Astrocyte (in vitro differentiated cells and primary cell): Measurements from ENCODE around the gene GCNT1. TPM values are rescaled to one million over a fixed set of nuclear protein-coding genes. Genes with fewer than 3 reads are reported as not detected.

Source experiments
- DNase-seq: peaks from one replicate; pipeline ENCODE4 v3.0.0-alpha.2; 2010; ENCODE audit warnings: low read depth
- FAIRE-seq: peaks from 2 replicates; lab custom pipeline; 2011; peaks lifted over from hg19 to GRCh38; lab: Jason Lieb, UNC
- H2AFZ ChIP-seq: 2 replicates; pipeline ENCODE4 v1.6.0; 2012; ENCODE audit warnings: low read depth, low read length, inconsistent platforms
- H3K27ac ChIP-seq: 2 replicates; pipeline ENCODE4 v1.5.1; 2011; ENCODE audit warnings: low read depth, low read length, inconsistent platforms
- H3K27me3 ChIP-seq: 2 replicates; pipeline ENCODE4 v1.6.0; 2011; ENCODE audit warnings: low read length, inconsistent platforms; ENCODE audit not compliant: insufficient read depth
- H3K36me3 ChIP-seq: 2 replicates; pipeline ENCODE4 v1.5.1; 2011; ENCODE audit warnings: low read length, inconsistent platforms; ENCODE audit not compliant: insufficient read depth
- H3K4me1 ChIP-seq: 2 replicates; pipeline ENCODE4 v1.5.1; 2011; ENCODE audit warnings: low read length, inconsistent platforms; ENCODE audit not compliant: insufficient read depth
- H3K4me2 ChIP-seq: 2 replicates; pipeline ENCODE4 v1.6.0; 2012; ENCODE audit warnings: low read length, inconsistent platforms
- H3K4me3 ChIP-seq: 2 replicates; pipeline ENCODE4 v1.5.1; 2011; ENCODE audit warnings: low read depth, mild to moderate bottlenecking, low read length, inconsistent platforms; ENCODE audit not compliant: insufficient read depth
- H3K79me2 ChIP-seq: 2 replicates; pipeline ENCODE4 v1.6.0; 2012; ENCODE audit warnings: mild to moderate bottlenecking, low read length, inconsistent platforms; ENCODE audit not compliant: insufficient read depth
- H3K9ac ChIP-seq: 2 replicates; pipeline ENCODE4 v1.6.0; 2012; ENCODE audit warnings: mild to moderate bottlenecking, low read length, inconsistent platforms
- H3K9me3 ChIP-seq: 2 replicates; pipeline ENCODE4 v1.5.1; 2012; ENCODE audit warnings: low read depth, mild to moderate bottlenecking, low read length, inconsistent platforms; ENCODE audit not compliant: insufficient read depth
- H4K20me1 ChIP-seq: 2 replicates; pipeline ENCODE4 v1.6.0; 2012; ENCODE audit warnings: low read length, inconsistent platforms; ENCODE audit not compliant: insufficient read depth
- H3K27ac Mint-ChIP-seq: one replicate; pipeline ENCODE4 v1.8.0; 2021; ENCODE audit warnings: mild to moderate bottlenecking, mixed read lengths; ENCODE audit not compliant: unreplicated experiment
- H3K27me3 Mint-ChIP-seq: one replicate; pipeline ENCODE4 v1.8.0; 2021; ENCODE audit warnings: low read depth, mixed read lengths; ENCODE audit not compliant: unreplicated experiment
- H3K36me3 Mint-ChIP-seq: one replicate; pipeline ENCODE4 v1.8.0; 2021; ENCODE audit warnings: low read depth, mixed read lengths; ENCODE audit not compliant: unreplicated experiment
- H3K4me1 Mint-ChIP-seq: one replicate; pipeline ENCODE4 v1.8.0; 2021; ENCODE audit warnings: low read depth, mixed read lengths; ENCODE audit not compliant: unreplicated experiment
- H3K4me3 Mint-ChIP-seq: one replicate; pipeline ENCODE4 v1.8.0; 2021; ENCODE audit warnings: mild to moderate bottlenecking, moderate library complexity, mixed read lengths; ENCODE audit not compliant: unreplicated experiment
- H3K9me3 Mint-ChIP-seq: one replicate; pipeline ENCODE4 v1.8.0; 2021; ENCODE audit warnings: mild to moderate bottlenecking, mixed read lengths; ENCODE audit not compliant: unreplicated experiment
- EZH2 ChIP-seq: IDR thresholded peaks from 2 replicates; pipeline ENCODE4 v1.6.1; 2012; ENCODE audit warnings: mild to moderate bottlenecking, low read length, inconsistent platforms; ENCODE audit not compliant: insufficient read depth
- total RNA-seq: library from RNA; stranded (reverse); gene quantifications from 2 replicates; pipeline ENCODE4 v1.2.1, GENCODE V29; 2021
- TF ChIP-seq, protein P1 (sequence below): IDR thresholded peaks from 2 replicates; pipeline ENCODE4 v1.5.1; 2011; ENCODE audit warnings: low read depth, mild to moderate bottlenecking, inconsistent platforms, low read length, moderate library complexity; ENCODE audit not compliant: insufficient read depth

Gene GCNT1
- total RNA-seq, 1 donor from 2014 or later, result 14.7 TPM

DNA sequence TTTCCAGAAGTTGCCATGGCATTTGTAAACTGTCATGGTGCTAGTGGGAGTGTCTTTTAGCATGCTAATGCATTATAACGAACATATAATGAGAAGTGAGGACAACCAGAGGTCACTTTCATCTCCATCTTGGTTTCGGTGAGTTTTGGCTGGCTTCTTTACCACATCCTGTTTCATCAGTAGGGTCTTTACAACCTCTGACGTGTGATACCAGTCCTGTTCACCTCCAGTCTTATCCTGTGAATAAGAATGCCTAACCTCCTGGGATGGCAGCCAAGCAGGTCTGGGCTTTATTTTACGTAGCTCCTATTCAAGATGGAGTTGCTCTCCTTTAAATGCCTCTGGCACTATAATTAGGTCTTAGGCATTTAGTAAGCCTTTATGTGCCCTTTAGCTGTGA, 44.3 kb upstream of the GCNT1 start:
- H3K27ac ChIP-seq, result peak overlapping the region; percentile 48
- H3K4me1 ChIP-seq, result peaks cover 19% of the 10 kb centered on the region
- Mint-ChIP-seq H3K4me3 (peak overlapping the region; percentile 41), H3K36me3 (peaks cover 2% of the 10 kb centered on the region), H3K9me3 (peaks cover 4% of the 10 kb centered on the region), H3K27me3 (no peaks in the 10 kb centered on the region), H3K4me1 (no peaks in the 10 kb centered on the region), H3K27ac (no peak overlapping the region)
- no peaks in the 10 kb centered on the region for H4K20me1 ChIP-seq
- no peak for FAIRE-seq
- no peaks in the 10 kb centered on the region for H3K9me3 ChIP-seq
- no peak for TF ChIP-seq EZH2
- TF ChIP-seq, protein P1, sequence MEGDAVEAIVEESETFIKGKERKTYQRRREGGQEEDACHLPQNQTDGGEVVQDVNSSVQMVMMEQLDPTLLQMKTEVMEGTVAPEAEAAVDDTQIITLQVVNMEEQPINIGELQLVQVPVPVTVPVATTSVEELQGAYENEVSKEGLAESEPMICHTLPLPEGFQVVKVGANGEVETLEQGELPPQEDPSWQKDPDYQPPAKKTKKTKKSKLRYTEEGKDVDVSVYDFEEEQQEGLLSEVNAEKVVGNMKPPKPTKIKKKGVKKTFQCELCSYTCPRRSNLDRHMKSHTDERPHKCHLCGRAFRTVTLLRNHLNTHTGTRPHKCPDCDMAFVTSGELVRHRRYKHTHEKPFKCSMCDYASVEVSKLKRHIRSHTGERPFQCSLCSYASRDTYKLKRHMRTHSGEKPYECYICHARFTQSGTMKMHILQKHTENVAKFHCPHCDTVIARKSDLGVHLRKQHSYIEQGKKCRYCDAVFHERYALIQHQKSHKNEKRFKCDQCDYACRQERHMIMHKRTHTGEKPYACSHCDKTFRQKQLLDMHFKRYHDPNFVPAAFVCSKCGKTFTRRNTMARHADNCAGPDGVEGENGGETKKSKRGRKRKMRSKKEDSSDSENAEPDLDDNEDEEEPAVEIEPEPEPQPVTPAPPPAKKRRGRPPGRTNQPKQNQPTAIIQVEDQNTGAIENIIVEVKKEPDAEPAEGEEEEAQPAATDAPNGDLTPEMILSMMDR, result no peak
- H3K9ac ChIP-seq, result peak overlapping the region; percentile 8
- peak overlapping the region; percentile 29 for H3K4me2 ChIP-seq
- H3K4me3 ChIP-seq, result no peak overlapping the region
- DNase-seq, result peak; percentile 93
- H3K27me3 ChIP-seq, result no peaks in the 10 kb centered on the region
- no peaks in the 10 kb centered on the region for H3K36me3 ChIP-seq
- no peaks in the 10 kb centered on the region for H3K79me2 ChIP-seq
- peak overlapping the region; percentile 38 for H2AFZ ChIP-seq

DNA sequence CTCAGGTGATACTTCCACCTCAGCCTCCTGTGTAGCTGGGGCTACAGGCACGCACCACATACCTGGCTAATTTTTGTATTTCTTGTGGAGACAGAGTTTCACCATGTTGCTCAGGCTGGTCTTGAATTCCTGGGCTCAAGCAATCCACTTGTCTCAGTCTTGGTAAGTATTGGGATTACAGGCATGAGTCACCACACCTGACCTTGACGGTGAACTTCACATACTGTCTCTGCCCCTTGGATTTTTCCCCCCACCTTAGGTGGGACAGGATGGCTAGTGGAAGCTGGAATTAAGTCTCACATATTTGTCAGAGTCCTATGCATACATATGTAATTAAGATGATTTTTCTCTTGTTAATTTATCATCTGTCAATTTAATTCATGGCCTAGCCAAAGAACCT, 43.8 kb upstream of the GCNT1 start:
- no peak overlapping the region for H3K4me3 ChIP-seq
- no peaks in the 10 kb centered on the region for H3K9me3 ChIP-seq
- FAIRE-seq (no peak), DNase-seq (peak; percentile 70)
- H3K4me3 Mint-ChIP-seq, result peak overlapping the region; percentile 41
- H3K4me1 ChIP-seq, result peaks cover 19% of the 10 kb centered on the region
- H3K27ac Mint-ChIP-seq, result no peak overlapping the region
- H4K20me1 ChIP-seq, result no peaks in the 10 kb centered on the region
- peak overlapping the region; percentile 8 for H3K9ac ChIP-seq
- H3K27me3 Mint-ChIP-seq, result no peaks in the 10 kb centered on the region
- H3K79me2 ChIP-seq, result no peaks in the 10 kb centered on the region
- no peaks in the 10 kb centered on the region for H3K27me3 ChIP-seq
- peak overlapping the region; percentile 48 for H3K27ac ChIP-seq
- H3K4me2 ChIP-seq, result peak overlapping the region; percentile 29
- peaks cover 2% of the 10 kb centered on the region for H3K36me3 Mint-ChIP-seq
- no peak for TF ChIP-seq EZH2
- TF ChIP-seq, protein P1, result no peak
- H3K4me1 Mint-ChIP-seq, result no peaks in the 10 kb centered on the region
- peaks cover 4% of the 10 kb centered on the region for H3K9me3 Mint-ChIP-seq
- peak overlapping the region; percentile 38 for H2AFZ ChIP-seq
- H3K36me3 ChIP-seq, result no peaks in the 10 kb centered on the region

DNA sequence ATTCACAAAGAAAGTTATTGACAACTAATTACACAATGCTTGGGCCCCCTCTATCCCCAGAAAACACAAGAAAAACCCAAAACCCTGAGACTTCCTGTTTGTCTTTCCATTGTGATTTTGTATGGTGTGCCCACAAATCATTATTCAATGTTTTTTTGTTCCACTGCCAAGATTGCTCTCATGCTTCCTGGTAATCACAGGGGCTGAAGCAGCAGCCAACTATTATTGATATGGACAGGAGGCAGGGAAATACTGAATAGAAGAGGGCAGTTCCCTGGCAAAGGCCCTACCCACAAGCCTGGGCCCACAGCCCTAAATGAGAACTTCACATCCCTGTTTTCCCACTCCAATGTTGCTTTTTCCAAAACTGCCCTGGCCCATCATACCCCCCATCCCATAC, 43.3 kb upstream of the GCNT1 start:
- Mint-ChIP-seq H3K9me3 (peaks cover 4% of the 10 kb centered on the region), H3K4me3 (no peak overlapping the region), H3K27ac (no peak overlapping the region), H3K4me1 (no peaks in the 10 kb centered on the region), H3K36me3 (peaks cover 2% of the 10 kb centered on the region), H3K27me3 (no peaks in the 10 kb centered on the region)
- no peaks in the 10 kb centered on the region for H3K27me3 ChIP-seq
- no peaks in the 10 kb centered on the region for H3K9me3 ChIP-seq
- FAIRE-seq (no peak), DNase-seq (peak; percentile 76)
- peak overlapping the region; percentile 29 for H3K4me2 ChIP-seq
- H3K79me2 ChIP-seq, result no peaks in the 10 kb centered on the region
- TF ChIP-seq, protein P1, result no peak
- TF ChIP-seq EZH2, result no peak
- no peak overlapping the region for H3K9ac ChIP-seq
- peak overlapping the region; percentile 19 for H2AFZ ChIP-seq
- no peaks in the 10 kb centered on the region for H3K36me3 ChIP-seq
- peaks cover 19% of the 10 kb centered on the region for H3K4me1 ChIP-seq
- peak overlapping the region; percentile 48 for H3K27ac ChIP-seq
- no peak overlapping the region for H3K4me3 ChIP-seq
- H4K20me1 ChIP-seq, result no peaks in the 10 kb centered on the region
